CD4-positive, alpha-beta T cell treated with Interferon gamma for 1 hour (primary cell): Measurements from ENCODE around the gene ITPR3.

Experiments used
- DNase-seq: peaks from one replicate; pipeline ENCODE4 v3.0.0-alpha.2; 2020

The ITPR3 gene

DNA sequence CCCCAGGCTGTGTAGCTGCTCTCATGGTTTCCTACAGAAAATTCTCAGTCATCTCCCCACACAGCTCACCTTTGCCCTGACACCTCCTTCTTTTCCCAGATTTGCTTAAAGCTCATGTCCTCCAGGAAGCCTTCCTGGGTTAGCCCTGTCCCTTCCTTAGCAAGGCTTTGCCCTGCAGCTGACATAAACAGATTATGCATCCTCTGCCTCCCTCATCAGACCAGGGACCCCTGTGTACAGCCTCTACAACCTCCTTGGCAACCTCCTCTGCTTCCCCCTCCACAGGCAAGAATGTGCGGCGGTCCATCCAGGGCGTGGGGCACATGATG, 50.6 kb downstream of the ITPR3 start:
- no peak for DNase-seq

DNA sequence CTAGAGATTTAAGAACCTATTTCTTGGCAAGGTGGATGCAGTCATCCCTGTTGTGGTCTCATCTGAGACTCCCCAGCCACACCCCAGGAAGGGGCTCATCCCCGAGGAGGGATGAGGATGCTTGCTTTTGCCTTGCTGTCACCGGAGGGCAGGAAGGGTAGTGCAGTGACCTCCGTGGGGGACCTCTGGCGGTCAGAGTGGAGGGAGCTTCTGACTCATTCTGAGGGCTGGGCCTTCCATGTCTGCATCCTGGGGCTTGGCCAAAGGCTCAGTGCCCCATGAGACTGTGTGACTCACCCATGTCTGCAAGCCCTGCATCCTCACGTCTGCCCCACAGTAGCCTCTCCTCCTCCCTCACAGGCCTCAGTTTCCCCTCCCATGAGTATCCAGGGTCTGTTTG, 51.7 kb downstream of the ITPR3 start:
- DNase-seq, result no peak

DNA sequence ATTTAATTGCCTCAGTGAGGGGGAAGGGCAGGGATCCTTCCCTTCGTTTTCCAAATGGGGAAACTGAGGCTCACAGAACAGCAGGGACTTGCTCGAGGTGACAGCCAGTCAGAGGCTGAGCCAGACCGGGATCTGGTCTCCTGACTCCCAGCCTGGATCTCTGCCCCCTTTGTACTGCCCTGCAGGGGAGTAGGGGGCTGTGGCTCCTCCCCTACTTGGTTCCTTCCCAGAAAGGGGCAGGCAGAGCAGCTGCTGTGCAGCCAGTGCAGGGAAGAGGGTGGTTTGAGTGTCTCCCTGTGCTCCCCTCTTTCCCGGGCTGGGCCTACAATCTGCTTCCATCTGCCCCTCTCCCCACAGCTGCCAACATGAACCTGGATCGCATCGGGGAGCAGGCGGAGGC, 52.7 kb downstream of the ITPR3 start:
- no peak for DNase-seq

DNA sequence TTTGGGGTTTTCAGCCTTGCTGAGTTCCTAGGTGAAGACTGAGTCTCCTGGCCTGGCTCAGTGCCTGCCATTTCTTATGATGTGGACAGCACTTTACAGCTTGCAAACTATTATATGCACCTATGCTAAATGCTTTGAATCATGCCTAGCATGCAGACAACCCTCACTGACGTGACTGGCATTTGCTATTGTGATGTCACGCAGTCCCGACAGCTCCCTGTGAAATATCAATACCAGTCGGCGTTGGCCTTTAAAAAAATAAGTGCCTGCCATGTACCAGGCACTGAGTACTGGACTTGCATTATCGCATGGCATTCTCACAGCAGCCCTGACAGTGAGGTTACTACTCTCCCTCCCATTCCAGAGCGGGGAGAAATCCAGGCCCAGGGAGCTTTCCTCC, 54.8 kb downstream of the ITPR3 start:
- DNase-seq, result no peak

DNA sequence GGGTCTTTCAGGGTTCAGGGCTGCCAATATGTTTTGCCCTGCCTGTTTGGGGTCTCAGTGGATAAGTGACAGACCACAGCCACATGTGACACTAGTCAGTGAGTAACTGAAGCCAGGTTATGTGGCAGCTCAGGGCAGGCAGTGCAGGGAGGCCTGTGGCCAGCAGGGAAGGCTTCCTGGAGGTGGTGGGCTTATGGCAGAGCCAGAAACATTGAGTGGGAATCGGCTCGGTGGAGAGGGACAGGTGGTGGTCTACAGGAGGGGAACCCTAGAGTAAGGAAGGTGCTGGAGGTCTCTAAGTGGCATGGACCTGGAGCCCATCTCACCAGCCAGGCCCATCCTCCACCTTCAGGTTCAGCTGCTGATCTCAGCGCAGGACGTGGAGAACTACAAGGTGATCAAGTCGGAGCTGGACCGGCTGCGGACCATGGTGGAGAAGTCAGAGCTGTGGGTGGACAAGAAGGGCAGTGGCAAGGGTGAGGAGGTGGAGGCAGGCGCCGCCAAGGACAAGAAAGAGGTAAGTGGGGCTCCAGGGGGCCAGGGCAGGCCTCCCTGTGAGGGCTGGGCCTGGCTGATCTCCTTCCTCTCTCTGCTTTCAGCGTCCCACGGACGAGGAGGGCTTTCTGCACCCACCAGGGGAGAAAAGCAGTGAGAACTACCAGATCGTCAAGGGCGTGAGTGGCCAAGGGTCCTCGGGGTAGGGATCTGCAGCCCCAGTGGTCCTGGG, 55.5 kb downstream of the ITPR3 start:
- DNase-seq, result no peak

DNA sequence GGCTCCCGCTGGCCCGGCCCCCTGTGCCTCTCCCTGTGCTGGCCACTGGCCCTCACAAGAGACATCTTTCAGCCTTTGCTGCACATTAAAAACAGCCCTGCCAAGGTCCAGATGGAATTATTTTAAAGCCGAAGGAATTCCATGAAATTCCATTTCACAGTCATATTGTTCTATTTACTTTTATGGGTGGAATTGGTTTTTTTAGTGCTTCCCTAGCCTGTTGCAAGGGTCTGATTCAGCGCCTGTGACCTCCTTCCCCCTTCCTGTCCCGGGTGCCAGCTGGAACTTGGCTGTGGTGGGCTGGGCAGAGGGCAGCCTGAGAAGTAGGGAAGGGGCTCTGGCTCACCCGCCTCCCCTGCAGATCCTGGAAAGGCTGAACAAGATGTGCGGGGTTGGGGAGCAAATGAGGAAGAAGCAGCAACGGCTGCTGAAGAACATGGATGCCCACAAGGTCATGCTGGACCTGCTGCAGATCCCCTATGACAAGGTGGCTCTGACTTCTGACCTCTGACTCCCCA, 56.1 kb downstream of the ITPR3 start:
- no peak for DNase-seq

DNA sequence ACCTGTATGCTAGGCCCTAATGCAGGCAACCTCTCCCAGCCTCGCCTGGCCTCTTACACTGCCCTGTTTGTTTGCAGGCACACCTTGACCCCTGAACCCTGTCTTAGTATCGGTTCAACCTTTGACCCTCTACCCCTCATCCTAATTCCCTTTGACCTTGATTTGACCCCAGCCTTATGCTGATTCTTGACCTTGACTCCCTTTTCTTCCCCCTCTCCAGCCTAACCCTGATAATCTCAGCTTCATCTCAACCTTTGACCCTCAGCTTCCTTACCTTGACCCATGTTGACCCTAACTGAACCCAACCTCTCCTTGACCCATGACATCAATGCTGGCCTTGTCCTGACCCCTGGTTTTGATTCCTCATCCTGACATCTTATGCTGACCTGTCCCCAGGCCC, 56.6 kb downstream of the ITPR3 start:
- DNase-seq, result no peak

DNA sequence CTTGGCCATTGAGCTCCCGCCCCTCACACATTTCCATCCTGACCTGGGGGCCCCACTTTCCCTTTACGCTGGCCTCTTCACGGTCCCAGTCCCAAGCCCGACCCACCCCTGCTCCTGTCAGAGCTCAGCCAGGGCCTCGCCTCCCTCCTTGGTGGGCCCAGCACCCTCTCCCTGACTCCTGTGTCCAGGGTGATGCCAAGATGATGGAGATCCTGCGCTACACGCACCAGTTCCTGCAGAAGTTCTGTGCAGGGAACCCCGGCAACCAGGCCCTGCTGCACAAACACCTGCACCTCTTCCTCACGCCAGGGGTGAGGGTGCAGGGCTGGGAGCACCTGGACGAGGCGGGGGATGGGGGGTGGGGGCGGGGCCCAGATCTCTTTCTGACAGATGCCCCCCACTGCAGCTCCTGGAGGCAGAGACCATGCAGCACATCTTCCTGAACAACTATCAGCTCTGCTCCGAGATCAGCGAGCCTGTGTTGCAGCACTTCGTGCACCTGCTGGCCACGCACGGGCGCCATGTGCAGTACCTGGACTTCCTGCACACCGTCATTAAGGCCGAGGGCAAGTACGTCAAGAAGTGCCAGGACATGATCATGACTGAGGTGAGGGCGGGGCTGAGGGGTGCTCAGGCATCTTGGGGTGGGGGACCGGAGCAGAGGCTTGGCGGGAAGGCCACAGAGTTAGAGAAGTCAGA, 57.3 kb downstream of the ITPR3 start:
- no peak for DNase-seq

DNA sequence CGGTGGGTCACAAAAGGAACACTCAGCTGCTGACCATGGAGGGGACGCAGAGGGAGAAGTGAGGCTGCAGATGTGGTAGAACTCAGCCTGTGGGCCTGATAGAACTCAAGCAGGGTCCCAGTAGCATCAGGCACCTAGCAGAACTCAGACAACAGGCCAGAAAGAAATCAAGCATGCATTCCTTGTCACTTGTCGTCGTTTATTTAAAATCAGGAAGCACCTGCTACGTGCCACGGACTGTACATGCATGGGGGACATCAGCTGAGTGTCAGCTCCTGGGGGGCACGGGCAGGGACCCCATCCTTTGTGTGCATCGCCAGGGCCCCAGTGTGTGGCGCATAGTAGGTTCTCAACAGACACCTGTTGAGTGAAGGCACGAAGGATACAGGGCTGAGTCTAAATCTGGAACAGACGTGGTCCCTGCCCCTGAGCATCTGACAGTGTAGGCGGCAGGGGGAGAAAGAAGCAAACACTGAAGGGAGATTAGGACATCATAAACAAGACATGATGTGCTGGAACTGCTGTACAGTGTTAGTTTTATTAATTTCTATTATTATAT, 57.9 kb downstream of the ITPR3 start:
- no peak for DNase-seq

DNA sequence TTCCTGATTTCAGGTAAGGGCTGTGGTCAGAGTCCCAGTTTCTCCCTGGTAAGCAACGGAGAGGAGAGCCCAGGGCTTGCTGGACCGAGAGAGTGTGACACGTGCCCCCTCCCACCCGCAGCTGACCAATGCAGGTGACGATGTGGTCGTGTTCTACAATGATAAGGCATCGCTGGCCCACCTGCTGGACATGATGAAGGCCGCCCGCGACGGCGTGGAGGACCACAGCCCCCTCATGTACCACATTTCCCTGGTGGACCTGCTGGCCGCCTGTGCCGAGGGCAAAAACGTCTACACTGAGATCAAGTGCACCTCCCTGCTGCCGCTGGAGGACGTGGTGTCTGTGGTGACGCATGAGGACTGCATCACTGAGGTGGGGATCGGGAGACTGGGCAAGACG, 58.6 kb downstream of the ITPR3 start:
- no peak for DNase-seq

DNA sequence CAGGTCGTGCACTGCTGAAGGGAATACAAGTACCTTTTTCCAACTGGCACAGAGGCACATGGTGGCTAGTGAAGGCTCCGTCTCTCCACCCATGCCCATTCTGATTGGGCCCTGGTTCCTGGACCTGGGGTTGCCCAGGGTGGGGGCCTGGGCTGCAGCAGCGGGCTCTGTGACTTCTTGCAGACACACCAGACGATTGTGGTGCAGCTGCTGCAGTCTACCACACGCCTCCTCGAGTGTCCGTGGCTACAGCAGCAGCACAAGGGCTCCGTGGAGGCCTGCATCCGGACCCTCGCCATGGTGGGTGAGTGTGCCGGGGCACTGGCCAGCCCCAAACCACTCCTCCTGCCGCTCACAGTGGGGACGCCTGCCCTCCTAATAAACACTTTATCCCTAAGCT, 61.2 kb downstream of the ITPR3 start:
- no peak for DNase-seq

DNA sequence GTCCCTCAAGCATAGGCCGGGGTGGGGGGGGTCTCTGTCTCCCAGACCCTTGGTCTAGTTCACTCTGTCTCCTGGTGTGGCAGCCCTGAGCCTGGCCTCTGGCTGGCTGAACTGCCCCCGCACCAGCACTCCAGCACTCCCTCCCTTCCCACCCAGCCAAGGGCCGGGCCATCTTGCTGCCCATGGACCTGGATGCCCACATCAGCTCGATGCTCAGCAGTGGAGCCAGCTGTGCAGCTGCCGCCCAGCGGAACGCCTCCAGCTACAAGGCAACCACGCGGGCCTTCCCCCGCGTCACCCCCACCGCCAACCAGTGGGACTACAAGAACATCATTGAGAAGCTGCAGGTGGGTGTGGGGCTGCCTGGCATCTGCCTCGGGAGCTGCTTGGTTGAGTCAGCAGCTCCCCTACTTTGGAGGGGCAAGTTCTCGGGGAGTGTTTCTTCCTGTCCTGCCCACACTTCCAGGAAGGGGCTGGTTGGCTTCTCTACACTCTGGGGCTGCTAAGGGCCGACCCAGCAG, 62.0 kb downstream of the ITPR3 start:
- no peak for DNase-seq

DNA sequence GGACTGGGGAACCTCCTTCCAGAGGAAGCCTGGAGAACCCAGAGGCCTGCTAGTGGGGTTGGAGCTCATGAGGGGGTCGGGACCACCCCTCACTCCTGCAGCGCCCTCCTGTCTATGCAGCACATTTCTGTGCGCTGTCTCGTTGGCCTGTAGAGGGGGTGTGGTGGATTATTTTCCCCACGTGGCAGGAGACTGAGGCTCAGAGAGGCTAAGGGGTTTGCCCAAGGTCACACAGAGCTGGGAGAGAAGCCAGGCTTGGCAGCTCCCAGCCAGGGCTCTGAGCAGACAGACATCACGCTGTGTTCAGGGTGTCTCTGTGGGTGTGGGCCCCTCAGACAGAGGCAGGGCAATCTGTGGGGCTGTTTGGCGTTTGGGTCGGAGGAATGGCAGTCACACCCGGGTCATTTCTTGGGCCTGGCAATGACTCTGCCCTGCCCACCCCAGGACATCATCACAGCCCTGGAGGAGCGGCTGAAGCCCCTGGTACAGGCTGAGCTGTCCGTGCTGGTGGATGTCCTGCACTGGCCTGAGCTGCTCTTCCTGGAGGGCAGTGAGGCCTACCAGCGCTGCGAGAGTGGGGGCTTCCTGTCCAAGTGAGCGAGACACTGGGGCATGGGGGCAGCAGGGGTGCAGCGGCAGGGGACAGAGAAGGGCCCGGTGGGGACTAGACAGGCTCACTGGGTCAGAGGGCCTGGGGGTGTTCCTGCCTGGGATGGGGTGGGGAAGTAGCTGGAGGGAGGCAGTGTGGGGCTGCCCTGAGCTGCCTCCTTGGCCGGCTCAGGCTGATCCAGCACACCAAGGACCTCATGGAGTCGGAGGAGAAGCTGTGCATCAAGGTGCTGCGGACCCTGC, 62.7 kb downstream of the ITPR3 start:
- DNase-seq, result no peak

DNA sequence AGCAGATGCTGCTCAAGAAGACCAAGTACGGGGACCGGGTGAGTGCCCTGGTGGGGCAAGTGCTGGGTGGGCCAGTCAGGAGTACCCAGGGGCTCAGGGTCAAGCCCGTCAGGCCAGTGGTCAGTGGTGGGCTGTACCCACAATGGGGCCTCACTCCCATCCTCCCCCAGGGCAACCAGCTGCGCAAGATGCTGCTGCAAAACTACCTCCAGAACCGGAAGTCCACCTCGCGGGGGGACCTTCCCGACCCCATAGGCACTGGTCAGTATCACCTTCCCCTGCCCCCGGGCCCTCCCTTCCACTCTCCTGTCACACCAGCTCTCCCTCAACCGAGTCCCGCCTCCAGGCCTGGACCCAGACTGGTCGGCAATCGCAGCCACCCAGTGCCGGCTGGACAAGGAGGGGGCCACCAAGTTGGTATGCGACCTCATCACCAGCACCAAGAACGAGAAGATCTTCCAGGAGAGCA, 63.3 kb downstream of the ITPR3 start:
- DNase-seq, result no peak

DNA sequence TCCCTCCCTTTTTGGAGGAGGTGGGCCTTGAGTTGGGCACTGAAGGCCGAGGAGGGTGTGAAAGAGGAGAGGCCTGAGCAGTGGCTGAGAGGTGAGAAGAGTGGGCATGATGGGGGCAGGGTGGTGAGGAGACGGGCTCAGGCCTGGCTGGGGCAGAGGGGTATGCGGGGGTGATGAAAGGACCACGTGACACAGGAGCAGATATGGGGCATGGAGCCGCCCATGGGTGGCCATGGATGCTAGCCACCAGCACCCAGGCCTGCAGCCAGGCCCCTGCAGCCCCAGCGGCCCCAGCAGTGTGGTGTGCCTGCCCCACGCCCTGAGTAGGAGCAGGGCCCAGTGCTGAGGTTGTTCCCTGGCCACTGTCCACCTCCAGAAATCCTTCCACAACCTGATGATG, 63.9 kb downstream of the ITPR3 start:
- DNase-seq, result no peak

DNA sequence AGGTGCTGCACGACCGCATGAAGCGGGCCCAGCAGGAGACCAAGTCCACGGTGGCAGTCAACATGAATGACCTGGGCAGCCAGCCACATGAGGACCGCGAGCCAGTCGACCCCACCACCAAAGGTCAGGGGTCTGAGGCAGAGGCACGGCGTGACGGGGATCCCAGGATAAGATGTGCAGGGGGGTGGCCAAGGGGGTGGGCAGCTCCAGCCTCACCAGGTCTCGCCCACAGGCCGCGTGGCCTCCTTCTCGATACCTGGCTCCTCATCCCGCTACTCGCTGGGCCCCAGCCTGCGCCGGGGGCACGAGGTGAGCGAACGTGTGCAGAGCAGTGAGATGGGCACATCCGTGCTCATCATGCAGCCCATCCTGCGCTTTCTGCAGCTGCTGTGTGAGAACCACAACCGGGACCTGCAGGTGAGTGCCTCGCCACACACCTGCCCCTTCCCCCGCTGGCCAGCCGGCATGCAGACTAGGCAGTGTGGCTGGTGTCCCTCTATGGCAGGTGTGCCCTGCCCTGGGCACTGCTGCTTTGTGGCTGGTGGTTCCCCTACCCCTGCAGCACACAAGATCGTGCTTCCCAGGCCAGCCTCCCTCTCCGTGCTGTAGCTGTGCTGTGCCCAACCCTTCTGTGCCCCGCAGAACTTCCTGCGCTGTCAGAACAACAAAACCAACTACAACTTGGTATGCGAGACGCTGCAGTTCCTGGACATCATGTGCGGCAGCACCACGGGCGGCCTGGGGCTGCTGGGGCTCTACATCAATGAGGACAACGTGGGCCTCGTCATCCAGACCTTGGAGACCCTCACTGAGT, 64.5 kb downstream of the ITPR3 start:
- DNase-seq, result no peak

DNA sequence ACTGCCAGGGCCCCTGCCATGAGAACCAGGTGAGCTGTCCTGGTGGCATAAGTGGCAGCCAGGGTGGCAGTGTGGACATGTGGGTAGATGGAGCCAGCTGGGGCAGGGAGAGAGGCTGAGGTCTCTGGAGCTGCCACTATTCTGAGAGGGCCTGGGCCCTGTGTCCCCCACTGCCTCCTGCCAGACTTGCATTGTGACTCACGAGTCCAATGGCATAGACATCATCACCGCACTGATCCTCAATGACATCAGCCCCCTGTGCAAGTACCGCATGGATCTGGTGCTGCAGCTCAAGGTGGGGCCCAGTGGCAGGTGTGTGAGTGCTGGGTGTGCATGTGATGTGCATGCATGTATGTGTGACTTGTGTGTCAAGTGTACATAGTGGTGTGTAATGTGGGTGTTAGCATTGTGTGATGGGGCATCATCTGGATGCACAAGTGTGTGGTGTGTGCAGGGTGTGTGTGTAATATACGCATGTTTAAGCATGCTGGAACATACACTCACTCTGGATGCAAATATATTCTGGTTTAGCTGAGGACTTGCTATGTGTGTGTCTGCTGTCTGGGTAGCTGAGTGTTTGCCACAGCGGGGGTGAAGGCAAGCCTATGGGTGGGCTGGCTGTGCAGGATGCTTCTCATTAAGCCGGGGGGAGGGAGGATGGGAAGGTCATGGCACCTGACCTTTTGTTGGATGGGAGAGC, 65.3 kb downstream of the ITPR3 start:
- no peak for DNase-seq

DNA sequence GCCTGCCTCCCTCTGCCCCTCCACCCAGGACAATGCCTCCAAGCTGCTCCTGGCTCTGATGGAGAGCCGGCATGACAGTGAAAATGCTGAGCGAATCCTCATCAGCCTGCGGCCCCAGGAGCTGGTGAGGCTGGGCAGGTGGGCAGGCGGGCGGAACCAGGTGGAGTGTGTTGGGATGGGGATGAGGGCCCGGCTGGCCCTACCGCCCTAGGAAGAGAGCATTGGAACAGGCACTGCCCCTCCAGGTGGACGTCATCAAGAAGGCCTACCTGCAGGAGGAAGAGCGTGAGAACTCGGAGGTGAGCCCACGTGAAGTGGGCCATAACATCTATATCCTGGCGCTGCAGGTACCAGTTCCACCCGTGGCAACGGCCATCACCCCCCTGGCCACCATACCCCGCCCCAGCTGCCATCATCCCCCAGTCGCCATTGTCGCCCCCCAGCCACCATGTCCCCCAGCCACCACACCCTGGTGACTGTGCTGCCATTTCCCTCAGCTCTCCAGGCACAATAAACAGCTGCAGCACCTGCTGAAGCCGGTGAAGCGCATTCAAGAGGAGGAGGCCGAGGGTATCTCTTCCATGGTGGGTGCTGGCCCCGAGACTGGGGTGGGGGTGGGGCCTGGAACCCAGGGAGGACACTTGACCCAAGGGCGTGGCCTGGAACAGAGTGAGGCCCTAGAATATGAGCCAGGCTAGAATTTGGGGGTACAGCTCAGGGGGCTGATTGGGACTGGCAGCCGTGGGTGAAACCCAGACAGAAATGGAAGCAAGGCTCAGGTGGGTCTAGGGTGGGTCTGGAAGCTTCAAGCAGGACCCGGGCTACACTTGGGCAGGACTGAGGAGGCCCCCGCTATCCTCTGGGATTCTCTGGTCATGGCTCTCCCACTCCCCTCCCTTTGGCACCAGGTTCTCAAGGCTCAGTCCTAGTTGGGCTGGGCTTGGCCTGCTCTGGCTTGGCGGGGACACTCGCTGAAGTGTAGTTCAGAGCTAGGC, 66.2 kb downstream of the ITPR3 start:
- no peak for DNase-seq

DNA sequence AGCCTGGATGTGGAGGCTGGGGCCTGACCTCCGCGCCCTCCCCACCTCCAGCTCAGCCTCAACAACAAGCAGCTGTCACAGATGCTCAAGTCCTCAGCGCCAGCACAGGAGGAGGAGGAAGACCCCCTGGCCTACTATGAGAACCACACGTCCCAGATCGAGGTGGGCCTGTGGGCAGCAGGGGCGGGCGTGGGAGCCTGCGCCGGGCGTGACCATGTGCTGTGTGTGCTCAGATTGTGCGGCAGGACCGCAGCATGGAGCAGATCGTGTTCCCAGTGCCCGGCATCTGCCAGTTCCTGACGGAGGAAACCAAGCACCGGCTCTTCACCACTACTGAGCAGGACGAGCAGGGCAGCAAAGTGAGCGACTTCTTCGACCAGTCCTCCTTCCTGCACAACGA, 66.9 kb downstream of the ITPR3 start:
- DNase-seq, result no peak

DNA sequence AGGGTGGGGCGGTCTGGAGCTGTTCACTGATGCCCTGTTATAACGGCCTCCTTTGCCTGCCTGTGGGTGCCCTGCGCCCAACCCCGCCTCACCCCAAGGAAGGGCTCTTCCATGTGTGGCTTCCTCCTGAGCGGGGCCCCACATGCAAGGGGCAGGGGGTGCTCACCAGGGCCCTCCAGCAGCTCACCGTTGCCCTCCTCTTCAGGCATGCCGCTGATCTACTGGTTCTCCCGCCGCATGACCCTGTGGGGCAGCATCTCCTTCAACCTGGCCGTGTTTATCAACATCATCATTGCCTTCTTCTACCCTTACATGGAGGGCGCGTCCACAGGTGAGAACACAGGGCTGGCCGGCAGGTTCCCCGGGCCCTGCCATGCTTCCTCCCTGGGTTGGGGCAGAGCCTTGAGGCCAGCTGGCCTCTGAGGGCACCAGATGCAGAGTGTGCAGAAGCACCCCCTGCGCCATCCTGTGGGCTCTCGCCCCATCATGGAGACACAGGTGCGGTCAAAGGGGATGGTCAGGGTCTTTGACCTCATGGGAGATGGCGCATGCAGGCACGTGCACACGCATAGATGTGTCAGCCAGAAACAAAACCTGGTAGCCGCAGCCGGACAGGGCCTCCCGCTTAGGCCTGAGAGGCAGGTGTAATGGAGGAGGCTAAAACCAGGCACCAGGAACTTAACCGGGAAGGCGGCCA, 67.5 kb downstream of the ITPR3 start:
- no peak for DNase-seq
